Peyer's patch (tissue), 4 donors: ENCODE data around the gene EPHA10. TPM values are rescaled to one million over a fixed set of nuclear protein-coding genes. Genes with fewer than 3 reads are reported as not detected.

Experiments used
- DNase-seq, 3 donors: peaks; one replicate each; pipeline ENCODE4 v3.0.0-alpha.2; 2017 to 2019
- H3K27ac ChIP-seq, 4 donors: fragments of 200-600 bp; sonication (generic); one replicate each; pipeline ENCODE4 v1.5.1; 2016 to 2019
- H3K27me3 ChIP-seq, 2 donors: fragments of 200-600 bp; sonication (generic); one replicate each; pipeline ENCODE4 v1.5.1; 2019
- H3K36me3 ChIP-seq, 3 donors: fragments of 200-600 bp; sonication (generic); one replicate each; pipeline ENCODE4 v1.5.1; 2016 to 2019
- H3K4me1 ChIP-seq, 4 donors: fragments of 200-600 bp; sonication (generic); one replicate each; pipeline ENCODE4 v1.5.1; 2016 to 2019
- H3K4me3 ChIP-seq, 4 donors: fragments of 200-600 bp; sonication (generic); 1 replicate in 3 of 4; 2 replicates in 1 of 4; pipeline ENCODE4 v1.5.1; 2016 to 2019; ENCODE audit warnings: mild to moderate bottlenecking in 1 of 4
- H3K9me3 ChIP-seq, 4 donors: fragments of 200-600 bp; sonication (generic); one replicate each; pipeline ENCODE4 v1.5.1; 2016 to 2019; ENCODE audit warnings: mild to moderate bottlenecking in 1 of 4
- CTCF ChIP-seq, 6 experiments: fragments of 450-650 bp in 4 of 6; fragments of 200-600 bp in 2 of 6; sonication (generic) in 1 of 6; IDR thresholded peaks; one replicate each; pipeline ENCODE4 v1.5.1; 2017 to 2019; ENCODE audit warnings: antibody characterized with exemption in 6 of 6, mild to moderate bottlenecking in 3 of 6, moderate library complexity in 1 of 6
- POLR2A ChIP-seq, 2 donors: fragments of 450-650 bp; IDR thresholded peaks; one replicate each; pipeline ENCODE4 v1.5.1; 2017; ENCODE audit warnings: antibody characterized with exemption in 2 of 2, mild to moderate bottlenecking in 2 of 2, moderate library complexity in 2 of 2
- total RNA-seq, 4 donors: library from RNA; depleted of rRNA; stranded (reverse); fragments of >200 nt; gene quantifications; one replicate each; pipeline ENCODE4 v1.1.0, GENCODE V29; 2016

The EPHA10 gene
- total RNA-seq, 4 donors from 2014 or later: 9.9 to 67.8 (median 58.0) TPM

GRCh38 chr1:37795340-37796125 is 30.6 kb upstream of the EPHA10 start:
- H3K4me3 ChIP-seq: no peak overlapping the region

GRCh38 chr1:37794372-37795339 is 29.7 kb upstream of the EPHA10 start:
- peak overlapping the region in 1 of 4 donors; percentile 52 for H3K27ac ChIP-seq
- TF ChIP-seq POLR2A (IDR thresholded peaks at IDR 0.05) (no peak), CTCF (IDR thresholded peaks at IDR 0.05) (peak in 1 of 6 experiments; percentile 6)
- H3K27me3 ChIP-seq: no peaks in the 10 kb centered on the region
- H3K9me3 ChIP-seq: no peaks in the 10 kb centered on the region
- no peak for DNase-seq
- peak overlapping the region; percentile 49 to 79 (median 76) for H3K4me3 ChIP-seq
- H3K36me3 ChIP-seq: peaks cover 0 to under 1% (median 0%) of the 10 kb centered on the region in 3 donors
- peaks cover 0 to 17% (median 8%) of the 10 kb centered on the region in 4 donors for H3K4me1 ChIP-seq

More at GRCh38 chr1:37795340-37796125, 30.6 kb upstream of the EPHA10 start:
- Histone ChIP-seq H3K36me3 (peaks cover 0 to 6% (median 0%) of the 10 kb centered on the region in 3 donors), H3K9me3 (no peaks in the 10 kb centered on the region), H3K27me3 (no peaks in the 10 kb centered on the region), H3K4me1 (peaks cover 0 to 17% (median 8%) of the 10 kb centered on the region in 4 donors), H3K27ac (no peak overlapping the region)
- peak in 2 of 3 donors; percentile 73 to 75 for DNase-seq
- no peak for TF ChIP-seq CTCF (IDR thresholded peaks at IDR 0.05)
- no peak for TF ChIP-seq POLR2A (IDR thresholded peaks at IDR 0.05)

GRCh38 chr1:37793773-37794371 is 29.0 kb upstream of the EPHA10 start, which contains the start of gene MANEAL:
Gene MANEAL, plus strand, starts transcription at chr1:37793847. Its CDS starts 336 bp downstream, at chr1:37794183.
- H3K27me3 ChIP-seq: no peaks in the 10 kb centered on the region
- TF ChIP-seq CTCF (IDR thresholded peaks at IDR 0.05): no peak
- TF ChIP-seq POLR2A (IDR thresholded peaks at IDR 0.05): no peak
- no peaks in the 10 kb centered on the region for H3K9me3 ChIP-seq
- peak within 1 kb of the TSS; percentile 49 to 79 (median 76) for H3K4me3 ChIP-seq
- no peaks in the 10 kb centered on the region for H3K36me3 ChIP-seq
- H3K27ac ChIP-seq: peak within 1 kb of the TSS in 1 of 4 donors; percentile 52
- peak; percentile 37 to 71 (median 62) for DNase-seq
- peaks cover 0 to 17% (median 8%) of the 10 kb centered on the region in 4 donors for H3K4me1 ChIP-seq

GRCh38 chr1:37792943-37793686 is 28.2 kb upstream of the EPHA10 start:
- Histone ChIP-seq H3K36me3 (no peaks in the 10 kb centered on the region), H3K4me1 (peaks cover 0 to 17% (median 8%) of the 10 kb centered on the region in 4 donors), H3K4me3 (peak overlapping the region; percentile 49 to 79 (median 76)), H3K27me3 (no peaks in the 10 kb centered on the region), H3K9me3 (no peaks in the 10 kb centered on the region), H3K27ac (peak overlapping the region in 1 of 4 donors; percentile 52)
- DNase-seq: no peak
- no peak for TF ChIP-seq POLR2A (IDR thresholded peaks at IDR 0.05)
- no peak for TF ChIP-seq CTCF (IDR thresholded peaks at IDR 0.05)
